HG03103 (cell line): ENCODE results near the gene SEPTIN8.
"Not testable (repeated sequence)": the region's sequence is repeated elsewhere in the genome, so short reads cannot be mapped to it uniquely, and the experiment has no call there.

Source experiments
- ATAC-seq: cut with Tn5 transposase; IDR thresholded peaks from one replicate; pipeline ENCODE4 v1.9.1; 2021; ENCODE audit warnings: low read depth; ENCODE audit not compliant: unreplicated experiment

The SEPTIN8 gene

GRCh38 chr5:132812781-132813598 is 36.0 kb upstream of the SEPTIN8 start, which contains the start of gene SOWAHA:
TSS of gene SOWAHA (plus strand) at chr5:132813302. CDS start at chr5:132813622, 320 bp downstream.
- ATAC-seq: no peak

DNA sequence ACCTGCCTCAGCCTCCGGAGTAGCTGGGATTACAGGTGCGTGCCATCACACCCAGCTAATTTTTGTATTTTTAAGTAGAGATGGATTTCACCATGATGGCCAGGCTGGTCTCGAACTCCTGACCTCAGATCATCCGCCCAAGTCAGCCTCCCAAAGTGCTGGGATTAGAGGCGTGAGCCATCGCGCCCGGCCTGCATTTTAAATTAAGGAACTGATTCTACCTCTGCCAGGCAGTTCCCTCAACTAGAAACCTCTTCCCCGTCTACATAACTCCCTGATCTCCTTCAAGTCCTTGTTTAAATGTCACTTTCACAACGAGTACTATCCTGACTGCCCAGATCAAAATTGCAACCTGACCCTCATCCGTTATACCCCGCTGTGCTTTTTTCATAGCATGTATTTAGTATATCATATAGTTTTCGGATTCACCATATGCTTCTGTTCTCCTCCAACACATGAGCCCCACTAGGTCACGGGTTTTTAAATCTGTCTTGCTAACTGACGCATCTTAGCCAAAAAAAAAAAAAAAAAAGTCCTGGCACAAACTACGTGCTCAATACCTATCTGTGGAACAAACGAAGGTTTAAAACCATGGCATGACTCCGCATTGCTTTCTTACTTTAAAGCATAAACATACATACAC is 35.2 kb upstream of the SEPTIN8 start:
- ATAC-seq: no peak

- no peak for ATAC-seq
These were observed 33.6 kb upstream of the SEPTIN8 start for GRCh38 chr5:132810605-132811004.

GRCh38 chr5:132808866-132809265 is 31.8 kb upstream of the SEPTIN8 start:
- no peak for ATAC-seq

GRCh38 chr5:132808448-132808847 is 31.4 kb upstream of the SEPTIN8 start:
- ATAC-seq: no peak

DNA sequence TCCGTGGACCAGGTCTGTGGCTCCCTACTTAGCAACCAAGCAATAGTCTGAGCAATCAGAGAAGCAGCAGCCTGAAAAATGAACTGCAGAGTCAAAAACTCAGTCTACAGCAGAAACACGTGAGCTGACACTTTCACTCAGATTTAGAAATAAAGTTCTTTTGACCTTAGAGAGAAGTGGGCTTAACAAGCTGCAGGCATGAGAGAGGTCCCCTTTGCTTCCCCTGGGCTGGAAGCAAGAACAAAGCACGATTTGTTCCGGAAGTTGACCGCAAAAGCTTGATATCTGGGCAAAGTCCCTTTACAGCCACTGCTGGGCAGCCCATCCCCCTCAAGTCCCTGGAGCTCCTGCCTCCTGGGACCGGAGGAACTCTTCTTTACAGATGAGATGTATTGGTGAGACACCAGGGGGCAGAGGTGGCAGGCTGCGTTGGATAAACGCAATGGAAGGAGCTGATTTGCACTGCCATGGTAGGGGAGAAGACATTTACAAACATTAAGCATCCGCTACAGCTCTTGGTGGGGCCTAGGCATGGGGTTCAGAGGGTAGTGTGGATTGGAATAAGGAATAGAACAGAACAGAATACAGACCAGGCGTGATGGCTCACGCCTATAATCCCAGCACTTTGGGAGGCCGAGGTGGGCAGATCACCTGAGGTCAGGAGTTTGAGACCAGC is 30.3 kb upstream of the SEPTIN8 start:
- ATAC-seq: no peak

DNA sequence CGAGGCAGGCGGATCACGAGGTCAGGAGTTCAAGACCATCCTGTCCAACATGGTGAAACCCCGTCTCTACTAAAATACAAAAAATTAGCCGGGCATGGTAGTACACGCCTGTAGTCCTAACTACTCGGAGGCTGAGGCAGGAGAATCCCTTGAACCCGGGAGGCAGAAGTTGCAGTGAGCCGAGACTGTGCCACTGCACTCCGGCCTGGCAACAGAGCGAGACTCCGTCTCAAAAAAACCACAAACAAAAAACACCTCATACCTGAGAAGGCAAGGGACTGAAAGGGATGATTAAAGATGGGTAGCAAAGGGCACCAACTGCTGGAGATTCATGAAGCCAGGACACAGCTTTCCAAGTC is 29.7 kb upstream of the SEPTIN8 start:
- not testable (repeated sequence) for ATAC-seq

DNA sequence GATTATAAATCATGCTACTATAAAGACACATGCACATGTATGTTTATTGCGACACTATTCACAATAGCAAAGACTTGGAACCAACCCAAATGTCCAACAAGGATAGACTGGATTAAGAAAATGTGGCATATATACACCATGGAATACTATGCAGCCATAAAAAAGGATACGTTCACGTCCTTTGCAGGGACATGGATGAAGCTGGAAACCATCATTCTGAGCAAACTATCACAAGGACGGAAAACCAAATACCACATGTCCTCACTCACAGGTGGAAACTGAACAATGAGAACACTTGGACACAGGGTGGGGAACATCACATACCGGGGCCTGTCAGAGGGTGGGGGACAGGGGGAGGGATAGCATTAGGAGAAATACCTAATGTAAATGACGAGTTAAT is 28.8 kb upstream of the SEPTIN8 start:
- not testable (repeated sequence) for ATAC-seq

GRCh38 chr5:132804219-132804618 is 27.2 kb upstream of the SEPTIN8 start:
- ATAC-seq: not testable (repeated sequence)

- not testable (repeated sequence) for ATAC-seq
These were observed 25.6 kb upstream of the SEPTIN8 start for GRCh38 chr5:132802685-132803066.

- ATAC-seq: no peak
These were observed 25.1 kb upstream of the SEPTIN8 start for GRCh38 chr5:132802044-132802684.

DNA sequence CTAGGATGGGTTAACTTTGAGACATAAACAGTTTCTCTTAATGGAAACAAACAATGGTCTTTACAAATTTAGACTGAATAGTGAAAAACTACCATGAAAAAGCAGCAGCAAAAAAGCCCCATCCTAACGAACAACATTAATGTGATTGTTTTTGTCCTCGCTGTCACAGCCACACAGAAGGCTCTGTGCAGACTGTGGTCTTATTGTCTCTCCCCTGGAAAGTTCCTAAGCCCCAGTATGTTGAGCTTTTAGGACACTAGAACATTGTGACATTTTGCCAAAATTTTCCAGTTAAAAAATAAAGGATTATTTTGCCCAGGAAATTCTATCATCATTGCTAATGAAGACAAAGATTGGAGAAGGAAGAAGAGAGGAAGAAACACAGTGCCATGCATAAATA is 23.5 kb upstream of the SEPTIN8 start:
- no peak for ATAC-seq

- no peak for ATAC-seq
These were observed 22.4 kb upstream of the SEPTIN8 start for GRCh38 chr5:132799392-132799791.

DNA sequence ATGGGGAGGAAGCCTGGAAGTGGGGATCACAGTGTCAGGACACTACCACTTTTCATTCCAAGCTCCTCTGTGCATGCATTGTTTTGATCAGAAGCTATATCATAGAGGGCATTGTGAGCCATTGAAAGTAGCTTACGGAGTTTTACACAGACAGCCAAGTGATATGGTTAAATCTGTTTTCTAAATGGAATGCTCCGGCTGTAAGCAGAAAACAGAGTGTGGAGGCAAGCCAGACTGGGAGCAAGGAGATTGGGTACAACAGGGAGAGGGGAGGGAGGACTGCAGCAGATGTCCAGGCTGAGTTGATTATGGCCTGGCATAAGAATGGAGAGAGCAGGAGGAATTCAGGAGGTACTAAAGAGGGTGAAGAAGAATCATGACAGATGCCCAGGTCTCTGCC is 20.6 kb upstream of the SEPTIN8 start:
- ATAC-seq: no peak

DNA sequence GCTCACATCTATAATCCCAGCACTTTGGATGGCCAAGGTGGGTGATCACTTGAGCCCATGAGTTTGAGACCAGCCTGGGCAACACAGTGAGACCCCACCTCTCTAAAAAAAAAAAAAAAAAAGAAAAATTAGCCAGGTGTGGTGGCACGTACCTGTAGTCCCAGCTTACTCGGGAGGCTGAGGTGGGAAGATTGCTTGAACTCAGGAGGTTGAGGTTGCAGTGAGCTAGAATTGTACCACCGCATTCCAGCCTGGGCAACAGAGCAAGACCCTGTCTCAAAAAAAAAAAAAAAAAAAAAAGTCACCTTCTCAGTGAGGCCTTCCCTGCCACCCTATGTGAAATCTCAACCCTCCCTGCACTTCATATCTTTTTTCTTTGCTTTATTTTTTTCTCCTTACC is 14.0 kb upstream of the SEPTIN8 start:
- no peak for ATAC-seq

- no peak for ATAC-seq
These were observed 13.3 kb upstream of the SEPTIN8 start for GRCh38 chr5:132790201-132790865.

DNA sequence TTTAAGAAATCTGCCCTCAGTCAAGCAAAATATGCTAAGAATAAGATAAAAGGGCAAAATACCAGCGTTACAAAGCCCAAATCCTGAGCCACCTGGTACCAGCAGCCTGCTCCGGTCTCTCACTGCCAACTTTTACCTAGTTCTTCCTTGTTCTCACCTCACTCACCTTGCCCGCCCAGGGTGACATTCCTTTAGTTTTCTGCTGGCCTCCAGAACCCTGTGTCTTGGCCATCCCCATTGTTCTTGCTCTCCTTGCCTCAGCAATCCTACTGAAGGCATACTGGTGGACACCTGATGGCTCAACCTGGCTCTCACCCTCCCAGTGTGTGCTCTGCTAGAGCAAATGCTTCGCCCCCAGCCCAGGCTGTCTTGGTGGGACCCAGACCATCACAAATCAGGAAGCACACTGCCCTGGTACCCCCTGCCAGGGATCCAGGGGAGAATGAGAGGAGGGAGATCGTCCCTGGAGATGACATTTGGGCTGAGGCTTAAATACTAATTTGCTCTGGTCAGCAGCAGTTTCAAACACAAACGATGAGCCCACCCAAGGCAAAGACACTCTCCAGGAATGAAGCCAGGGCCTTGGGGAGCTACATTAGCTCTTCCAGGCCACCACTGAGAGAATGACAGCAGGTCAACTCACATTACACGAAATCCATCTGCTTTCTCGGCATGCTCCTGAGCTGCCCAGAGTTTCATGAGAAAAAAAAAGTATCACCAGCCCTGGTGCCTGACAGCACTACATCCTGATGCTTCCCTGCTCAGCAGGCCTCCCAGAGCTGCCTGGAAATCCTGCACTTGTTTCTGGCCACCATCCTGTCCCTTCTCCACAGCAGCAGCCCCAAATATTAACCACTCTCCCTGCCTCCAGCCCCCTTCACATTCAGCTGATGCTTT is 12.2 kb upstream of the SEPTIN8 start:
- no peak for ATAC-seq

- ATAC-seq: no peak
These were observed 11.5 kb upstream of the SEPTIN8 start for GRCh38 chr5:132788508-132788907.

- no peak for ATAC-seq
These were observed 10.0 kb upstream of the SEPTIN8 start for GRCh38 chr5:132787076-132787475.

DNA sequence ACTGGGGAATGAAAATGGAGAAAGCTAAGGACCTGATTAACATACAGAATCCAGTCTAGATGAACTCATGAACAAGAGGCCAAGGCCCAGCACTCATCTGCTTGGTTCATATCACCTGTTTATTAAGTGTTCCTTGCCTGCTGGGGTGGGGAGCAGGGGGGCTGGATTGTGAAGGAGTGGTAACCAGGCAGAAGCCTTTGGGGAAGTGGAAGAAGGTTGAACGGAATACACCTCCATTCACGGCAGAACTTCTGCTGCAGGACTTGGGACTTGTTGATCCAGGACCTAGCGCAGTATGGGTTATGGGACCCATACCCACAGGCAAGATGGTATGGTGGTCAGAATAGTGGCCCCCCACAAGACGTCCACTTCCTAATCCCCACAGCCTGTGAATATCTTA is 8.8 kb upstream of the SEPTIN8 start:
- no peak for ATAC-seq
